MM.1S (cell line): ENCODE measurements around the gene MAPK9.

Experiments
- DNase-seq: peaks from one replicate; pipeline ENCODE4 v3.0.0-alpha.2; 2015
- H2AFZ ChIP-seq: fragments of 300-600 bp; sonication (generic); 2 replicates; pipeline ENCODE4 v1.6.0; 2016; ENCODE audit warnings: antibody characterized with exemption, low read length
- H3F3A ChIP-seq: fragments of 300-600 bp; sonication (generic); 2 replicates; pipeline ENCODE4 v1.6.1; 2016; ENCODE audit warnings: mild to moderate bottlenecking, antibody characterized with exemption, low read length, moderate library complexity, mixed read lengths; ENCODE audit not compliant: insufficient read depth
- H3K27ac ChIP-seq: fragments of 300-600 bp; sonication (generic); 2 replicates; pipeline ENCODE4 v1.5.1; 2016; ENCODE audit warnings: mild to moderate bottlenecking, low read length
- H3K27me3 ChIP-seq: fragments of 300-600 bp; sonication (generic); replicated peaks from 2 replicates; pipeline ENCODE4 v1.6.0; 2016; ENCODE audit warnings: low read length; ENCODE audit not compliant: insufficient read depth
- H3K36me3 ChIP-seq: fragments of 300-600 bp; sonication (generic); replicated peaks from 2 replicates; pipeline ENCODE4 v1.6.1; 2016; ENCODE audit warnings: mild to moderate bottlenecking, low read length, mixed read lengths; ENCODE audit not compliant: insufficient read depth
- H3K4me1 ChIP-seq: fragments of 300-600 bp; sonication (generic); 2 replicates; pipeline ENCODE4 v1.6.1; 2016; ENCODE audit warnings: low read length, mixed read lengths
- H3K4me2 ChIP-seq: fragments of 300-600 bp; sonication (generic); 2 replicates; pipeline ENCODE4 v1.6.0; 2016; ENCODE audit warnings: low read depth, low read length
- H3K4me3 ChIP-seq: fragments of 300-600 bp; sonication (generic); 2 replicates; pipeline ENCODE4 v1.5.1; 2016; ENCODE audit warnings: low read length, mixed read lengths
- H3K79me2 ChIP-seq: fragments of 300-600 bp; sonication (generic); 2 replicates; pipeline ENCODE4 v1.6.1; 2016; ENCODE audit warnings: mixed run types, low read length, mixed read lengths
- H3K9ac ChIP-seq: fragments of 300-600 bp; sonication (generic); 2 replicates; pipeline ENCODE4 v1.6.1; 2016; ENCODE audit warnings: low read length, mixed read lengths
- H3K9me2 ChIP-seq: fragments of 300-600 bp; sonication (generic); replicated peaks from 2 replicates; pipeline ENCODE4 v1.6.1; 2016; ENCODE audit warnings: mild to moderate bottlenecking, low read length, mixed read lengths; ENCODE audit not compliant: insufficient read depth
- H3K9me3 ChIP-seq: fragments of 300-600 bp; sonication (generic); replicated peaks from 2 replicates; pipeline ENCODE4 v1.6.1; 2016; ENCODE audit warnings: mild to moderate bottlenecking, low read length, mixed read lengths; ENCODE audit not compliant: insufficient read depth
- H4K20me1 ChIP-seq: fragments of 300-600 bp; sonication (generic); 2 replicates; pipeline ENCODE4 v1.6.1; 2016; ENCODE audit warnings: mild to moderate bottlenecking, low read length, moderate library complexity, mixed read lengths; ENCODE audit not compliant: insufficient read depth
- EZH2 ChIP-seq: fragments of 300-600 bp; sonication (generic); optimal IDR thresholded peaks from 2 replicates; pipeline ENCODE3; 2017; ENCODE audit warnings: low read depth, mild to moderate bottlenecking, antibody characterized with exemption, low read length, mixed read lengths
- EZH2phosphoT487 ChIP-seq: fragments of 300-600 bp; sonication (generic); IDR thresholded peaks from 2 replicates; pipeline ENCODE4 v1.6.1; 2018; ENCODE audit warnings: antibody characterized with exemption, low read length
- TF ChIP-seq, protein P1 (sequence below): fragments of 300-600 bp; sonication (generic); IDR thresholded peaks from 2 replicates; pipeline ENCODE4 v1.5.1; 2016; ENCODE audit warnings: antibody characterized with exemption, low read length, mixed read lengths

Gene MAPK9

DNA sequence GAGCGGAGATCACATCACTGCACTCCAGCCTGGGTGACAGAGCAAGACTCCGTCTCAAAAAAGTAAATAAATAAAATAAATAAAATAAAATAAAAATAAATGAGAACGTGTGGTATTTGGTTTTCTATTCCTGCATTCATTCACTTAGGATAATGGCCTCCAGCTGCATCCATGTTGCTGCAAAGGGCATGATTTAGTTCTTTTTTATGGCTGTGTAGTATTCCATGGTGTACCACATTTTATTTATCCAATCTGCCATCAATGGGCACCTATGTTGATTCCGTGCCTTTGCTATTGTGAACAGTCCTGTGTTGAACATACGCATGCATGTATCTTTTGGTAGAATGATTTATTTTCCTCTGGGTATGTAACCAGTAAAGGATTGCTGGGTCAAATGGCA, 74.1 kb downstream of the MAPK9 start:
- Histone ChIP-seq H3K9ac (no peak overlapping the region), H3K9me2 (no peaks in the 10 kb centered on the region)

DNA sequence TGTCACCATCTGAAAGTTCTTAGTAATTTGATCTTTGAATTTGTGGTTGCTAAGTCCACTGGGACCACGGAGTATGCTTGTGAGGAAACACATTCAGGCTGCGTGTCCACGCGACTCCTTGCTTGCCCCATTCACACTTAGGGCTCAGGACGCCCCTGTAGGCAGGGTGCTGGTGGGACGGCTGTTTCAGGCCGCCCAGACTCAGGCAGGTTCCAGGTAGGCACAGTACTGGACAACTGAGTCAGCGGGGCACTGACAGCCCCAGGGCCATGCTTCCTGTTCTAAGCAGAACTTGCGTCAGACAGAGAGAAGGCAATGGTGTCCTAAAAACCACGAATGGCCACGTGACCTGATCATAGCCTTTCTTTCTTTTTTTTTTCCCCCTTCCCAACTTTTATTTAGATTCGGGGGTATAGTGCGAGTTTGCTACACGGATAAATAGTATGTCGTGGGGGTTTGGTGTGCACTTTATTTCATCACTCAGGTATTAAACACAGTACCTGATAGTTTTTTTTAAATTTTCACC, 75.2 kb downstream of the MAPK9 start:
- Histone ChIP-seq H3K79me2 (no peaks in the 10 kb centered on the region), H3F3A (no peaks in the 10 kb centered on the region), H3K9me2 (no peaks in the 10 kb centered on the region), H3K4me1 (no peaks in the 10 kb centered on the region), H3K36me3 (no peaks in the 10 kb centered on the region), H4K20me1 (no peaks in the 10 kb centered on the region), H3K4me3 (no peak overlapping the region), H3K27ac (no peak overlapping the region), H3K9ac (no peak overlapping the region), H2AFZ (no peak overlapping the region), H3K9me3 (no peaks in the 10 kb centered on the region), H3K27me3 (no peaks in the 10 kb centered on the region; the same call in 1 of the 2 replicates), H3K4me2 (no peak overlapping the region)
- no peak for DNase-seq
- TF ChIP-seq, protein P1, sequence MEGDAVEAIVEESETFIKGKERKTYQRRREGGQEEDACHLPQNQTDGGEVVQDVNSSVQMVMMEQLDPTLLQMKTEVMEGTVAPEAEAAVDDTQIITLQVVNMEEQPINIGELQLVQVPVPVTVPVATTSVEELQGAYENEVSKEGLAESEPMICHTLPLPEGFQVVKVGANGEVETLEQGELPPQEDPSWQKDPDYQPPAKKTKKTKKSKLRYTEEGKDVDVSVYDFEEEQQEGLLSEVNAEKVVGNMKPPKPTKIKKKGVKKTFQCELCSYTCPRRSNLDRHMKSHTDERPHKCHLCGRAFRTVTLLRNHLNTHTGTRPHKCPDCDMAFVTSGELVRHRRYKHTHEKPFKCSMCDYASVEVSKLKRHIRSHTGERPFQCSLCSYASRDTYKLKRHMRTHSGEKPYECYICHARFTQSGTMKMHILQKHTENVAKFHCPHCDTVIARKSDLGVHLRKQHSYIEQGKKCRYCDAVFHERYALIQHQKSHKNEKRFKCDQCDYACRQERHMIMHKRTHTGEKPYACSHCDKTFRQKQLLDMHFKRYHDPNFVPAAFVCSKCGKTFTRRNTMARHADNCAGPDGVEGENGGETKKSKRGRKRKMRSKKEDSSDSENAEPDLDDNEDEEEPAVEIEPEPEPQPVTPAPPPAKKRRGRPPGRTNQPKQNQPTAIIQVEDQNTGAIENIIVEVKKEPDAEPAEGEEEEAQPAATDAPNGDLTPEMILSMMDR, result no peak
- TF ChIP-seq EZH2phosphoT487, result no peak
- no peak for TF ChIP-seq EZH2

More for the DNA sequence above, 74.1 kb downstream of the MAPK9 start:
- H3K4me1 ChIP-seq, result no peaks in the 10 kb centered on the region
- H4K20me1 ChIP-seq, result no peaks in the 10 kb centered on the region
- TF ChIP-seq EZH2, result no peak
- no peak for TF ChIP-seq EZH2phosphoT487
- TF ChIP-seq, protein P1, result no peak
- no peak overlapping the region for H3K27ac ChIP-seq
- no peak for DNase-seq
- no peaks in the 10 kb centered on the region for H3K79me2 ChIP-seq
- H3F3A ChIP-seq, result no peaks in the 10 kb centered on the region
- H2AFZ ChIP-seq, result no peak overlapping the region
- no peaks in the 10 kb centered on the region; the same call in 1 of the 2 replicates for H3K27me3 ChIP-seq
- H3K36me3 ChIP-seq, result no peaks in the 10 kb centered on the region
- H3K9me3 ChIP-seq, result no peaks in the 10 kb centered on the region
- H3K4me2 ChIP-seq, result no peak overlapping the region
- no peak overlapping the region for H3K4me3 ChIP-seq

DNA sequence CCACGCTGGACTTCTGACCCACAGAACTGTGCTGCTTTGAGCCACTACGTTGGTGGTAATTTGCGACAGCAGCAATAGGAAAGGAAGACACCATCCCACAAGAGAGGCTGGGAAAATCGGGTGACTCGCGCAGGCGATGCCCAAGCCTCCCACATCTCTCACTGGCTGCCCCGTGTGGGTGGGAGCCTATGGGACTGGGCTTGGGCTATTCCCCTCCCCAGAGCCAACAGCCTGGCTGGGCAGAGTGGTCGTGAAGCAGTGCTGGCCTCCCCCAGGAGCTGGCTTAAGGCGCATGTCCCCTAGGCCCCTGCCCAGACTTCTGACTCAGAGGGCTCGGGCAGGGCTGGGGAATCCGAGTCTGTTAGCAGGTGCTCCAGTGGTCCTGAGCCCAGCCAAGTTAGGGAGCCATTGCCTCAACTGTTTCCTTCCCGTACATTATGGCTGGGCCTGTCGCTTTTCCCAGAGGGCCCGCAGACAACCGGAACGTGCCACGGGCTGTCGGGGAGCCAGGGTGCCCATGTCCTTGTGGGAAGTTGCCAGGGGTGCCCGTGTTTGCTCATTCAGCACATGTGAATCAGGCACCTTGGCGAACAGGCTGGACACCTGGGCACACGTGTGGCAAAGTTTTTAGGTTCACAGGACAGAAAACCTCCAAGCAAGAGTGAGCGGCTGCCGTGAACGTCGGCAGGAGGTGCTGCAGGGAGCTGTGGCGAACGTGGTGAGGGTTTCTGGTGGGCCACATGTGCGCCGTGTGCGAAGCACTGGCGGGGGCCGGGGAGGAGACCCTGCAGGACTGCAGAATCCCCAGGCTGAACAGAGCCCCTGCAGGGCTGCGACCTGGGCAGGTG, 75.9 kb downstream of the MAPK9 start:
- Histone ChIP-seq H3K9me3 (no peaks in the 10 kb centered on the region), H3K27me3 (no peaks in the 10 kb centered on the region; the same call in 1 of the 2 replicates), H3K4me3 (no peak overlapping the region), H3K36me3 (no peaks in the 10 kb centered on the region), H3K79me2 (no peaks in the 10 kb centered on the region), H3K9ac (no peak overlapping the region), H3K4me1 (no peaks in the 10 kb centered on the region), H3K27ac (no peak overlapping the region), H3F3A (no peaks in the 10 kb centered on the region), H3K4me2 (no peak overlapping the region), H4K20me1 (no peaks in the 10 kb centered on the region), H3K9me2 (no peaks in the 10 kb centered on the region), H2AFZ (no peak overlapping the region)
- DNase-seq, result no peak
- no peak for TF ChIP-seq EZH2phosphoT487
